GM12874 (cell line): ENCODE measurements around the gene NUDT13.

Experiments
- TF ChIP-seq, protein P1 (sequence below): IDR thresholded peaks from 2 replicates; pipeline ENCODE4 v1.5.1; 2011; ENCODE audit warnings: low read depth, mild to moderate bottlenecking, control low read depth, low read length, moderate library complexity; ENCODE audit not compliant: insufficient read depth

Gene NUDT13

DNA sequence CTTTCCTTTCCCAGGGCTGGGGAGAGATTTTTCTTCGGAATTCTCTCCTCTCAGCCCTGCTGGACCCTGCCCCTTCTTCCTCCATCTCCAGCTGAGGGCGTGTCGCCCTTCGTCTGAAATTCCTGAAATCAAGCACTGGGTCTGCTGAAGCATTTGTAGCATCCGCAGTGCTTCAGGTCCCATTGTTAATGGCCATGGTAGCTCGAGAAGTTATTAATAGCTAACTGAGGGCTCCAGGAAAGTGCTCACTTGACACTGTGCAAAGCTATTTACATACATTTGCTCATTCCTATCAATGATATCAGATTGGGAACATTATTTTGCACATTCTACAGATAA, 58.2 kb downstream of the NUDT13 start:
- TF ChIP-seq, protein P1, sequence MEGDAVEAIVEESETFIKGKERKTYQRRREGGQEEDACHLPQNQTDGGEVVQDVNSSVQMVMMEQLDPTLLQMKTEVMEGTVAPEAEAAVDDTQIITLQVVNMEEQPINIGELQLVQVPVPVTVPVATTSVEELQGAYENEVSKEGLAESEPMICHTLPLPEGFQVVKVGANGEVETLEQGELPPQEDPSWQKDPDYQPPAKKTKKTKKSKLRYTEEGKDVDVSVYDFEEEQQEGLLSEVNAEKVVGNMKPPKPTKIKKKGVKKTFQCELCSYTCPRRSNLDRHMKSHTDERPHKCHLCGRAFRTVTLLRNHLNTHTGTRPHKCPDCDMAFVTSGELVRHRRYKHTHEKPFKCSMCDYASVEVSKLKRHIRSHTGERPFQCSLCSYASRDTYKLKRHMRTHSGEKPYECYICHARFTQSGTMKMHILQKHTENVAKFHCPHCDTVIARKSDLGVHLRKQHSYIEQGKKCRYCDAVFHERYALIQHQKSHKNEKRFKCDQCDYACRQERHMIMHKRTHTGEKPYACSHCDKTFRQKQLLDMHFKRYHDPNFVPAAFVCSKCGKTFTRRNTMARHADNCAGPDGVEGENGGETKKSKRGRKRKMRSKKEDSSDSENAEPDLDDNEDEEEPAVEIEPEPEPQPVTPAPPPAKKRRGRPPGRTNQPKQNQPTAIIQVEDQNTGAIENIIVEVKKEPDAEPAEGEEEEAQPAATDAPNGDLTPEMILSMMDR = no peak

DNA sequence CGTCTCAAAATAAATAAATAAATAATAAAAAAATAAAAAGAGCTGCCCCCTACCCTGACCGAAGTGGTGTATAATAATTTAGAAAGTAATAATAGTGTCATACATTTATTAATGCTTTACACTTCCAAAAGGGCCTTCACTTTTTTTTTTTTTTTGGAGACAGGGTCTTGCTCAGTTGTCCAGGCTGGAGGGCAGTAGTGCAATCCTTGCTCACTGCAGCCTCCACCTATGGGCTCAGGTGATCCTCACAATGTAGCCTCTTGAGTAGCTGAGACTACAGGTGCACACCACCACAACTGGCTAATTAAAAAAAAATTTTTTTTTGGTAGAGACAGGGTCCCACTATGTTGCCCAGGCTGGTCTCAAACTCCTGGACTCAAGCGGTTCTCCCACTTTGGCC, 59.1 kb downstream of the NUDT13 start:
- TF ChIP-seq, protein P1 = no peak

DNA sequence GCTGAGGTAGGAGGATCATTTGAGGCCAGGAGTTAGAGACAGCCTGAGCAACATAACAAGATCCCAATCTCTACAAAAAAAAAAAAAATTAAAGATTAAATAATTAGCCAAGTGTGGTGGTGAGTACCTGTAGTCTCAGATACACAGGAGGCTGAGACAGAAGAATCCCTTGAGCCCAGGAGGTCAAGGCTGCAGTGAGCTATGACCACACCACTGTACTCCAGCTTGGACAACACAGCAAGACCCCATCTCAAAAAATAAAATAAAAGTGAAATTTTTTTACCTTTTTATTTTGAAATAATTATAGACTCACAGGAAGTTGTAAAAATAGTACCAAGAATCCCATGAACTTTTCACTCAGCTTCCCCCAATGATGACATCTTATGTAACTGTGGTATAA, 62.6 kb downstream of the NUDT13 start:
- TF ChIP-seq, protein P1 = no peak

DNA sequence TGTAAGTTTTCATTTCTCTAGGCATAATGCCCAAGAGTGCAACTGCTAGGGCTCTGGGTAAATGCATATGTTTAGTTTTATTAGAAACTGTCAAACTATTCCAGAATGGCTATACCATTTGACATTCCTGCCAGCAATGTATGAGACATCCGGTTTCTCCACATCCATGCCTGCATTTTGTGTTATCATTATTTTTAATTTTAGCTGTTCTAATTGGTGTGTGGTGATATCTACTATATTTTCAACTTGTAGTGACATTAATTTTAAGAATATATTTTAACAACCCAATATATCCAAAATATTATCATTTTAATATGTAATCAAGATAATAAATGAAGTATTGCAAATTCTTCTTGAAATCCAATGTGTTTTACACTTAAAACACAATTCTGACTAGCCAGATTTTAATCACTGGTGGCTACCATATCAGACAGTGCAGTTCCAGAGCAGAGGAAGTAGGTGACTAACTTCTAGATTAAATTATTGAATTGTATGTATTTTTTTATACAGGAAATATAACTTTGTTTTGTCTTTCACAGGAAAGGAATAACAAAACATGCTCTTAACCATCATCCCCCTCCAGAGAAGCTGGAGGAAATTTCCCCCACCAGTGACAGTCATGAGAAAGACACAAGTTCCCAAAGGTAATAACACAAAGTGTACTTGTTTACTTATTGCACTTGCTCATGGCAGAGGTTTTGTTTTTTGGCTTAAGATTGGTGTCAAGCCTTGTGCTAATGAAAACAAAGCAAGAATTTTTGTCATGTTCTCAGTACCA, 64.1 kb downstream of the NUDT13 start:
- TF ChIP-seq, protein P1 = no peak
